ENCODE measurements around the gene CMPK2.

Gene CMPK2

DNA sequence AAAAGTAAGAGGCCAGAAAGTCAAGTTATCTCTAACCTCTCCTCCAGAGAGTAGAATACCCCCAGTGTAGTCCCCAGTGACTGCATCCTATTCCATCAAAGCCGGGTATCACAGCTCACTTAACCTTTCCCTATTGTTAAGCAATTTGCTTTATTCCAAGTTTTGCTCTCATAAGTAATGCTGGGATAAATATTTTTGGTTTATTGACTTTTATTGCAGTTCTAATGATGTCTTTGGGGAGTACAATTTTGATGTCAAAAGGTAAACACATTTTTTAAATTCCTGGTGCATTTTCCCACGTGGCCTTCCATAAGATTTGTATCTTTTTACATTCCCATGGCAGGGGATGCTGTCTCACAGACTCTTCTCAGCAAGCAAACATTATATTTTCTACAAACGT is 43.3 kb downstream of the CMPK2 start:
- no peak for TF ChIP-seq MYC (IDR thresholded peaks at IDR 0.05; ENCODE audit: low read depth, low read length)
- TF ChIP-seq POLR2A (IDR thresholded peaks at IDR 0.05; ENCODE audit: extremely low read depth, insufficient read length), result no peak
- TF ChIP-seq, protein P1, sequence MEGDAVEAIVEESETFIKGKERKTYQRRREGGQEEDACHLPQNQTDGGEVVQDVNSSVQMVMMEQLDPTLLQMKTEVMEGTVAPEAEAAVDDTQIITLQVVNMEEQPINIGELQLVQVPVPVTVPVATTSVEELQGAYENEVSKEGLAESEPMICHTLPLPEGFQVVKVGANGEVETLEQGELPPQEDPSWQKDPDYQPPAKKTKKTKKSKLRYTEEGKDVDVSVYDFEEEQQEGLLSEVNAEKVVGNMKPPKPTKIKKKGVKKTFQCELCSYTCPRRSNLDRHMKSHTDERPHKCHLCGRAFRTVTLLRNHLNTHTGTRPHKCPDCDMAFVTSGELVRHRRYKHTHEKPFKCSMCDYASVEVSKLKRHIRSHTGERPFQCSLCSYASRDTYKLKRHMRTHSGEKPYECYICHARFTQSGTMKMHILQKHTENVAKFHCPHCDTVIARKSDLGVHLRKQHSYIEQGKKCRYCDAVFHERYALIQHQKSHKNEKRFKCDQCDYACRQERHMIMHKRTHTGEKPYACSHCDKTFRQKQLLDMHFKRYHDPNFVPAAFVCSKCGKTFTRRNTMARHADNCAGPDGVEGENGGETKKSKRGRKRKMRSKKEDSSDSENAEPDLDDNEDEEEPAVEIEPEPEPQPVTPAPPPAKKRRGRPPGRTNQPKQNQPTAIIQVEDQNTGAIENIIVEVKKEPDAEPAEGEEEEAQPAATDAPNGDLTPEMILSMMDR (IDR thresholded peaks at IDR 0.05; ENCODE audit: low read depth, low read length), result no peak
- TF ChIP-seq, protein P2, sequence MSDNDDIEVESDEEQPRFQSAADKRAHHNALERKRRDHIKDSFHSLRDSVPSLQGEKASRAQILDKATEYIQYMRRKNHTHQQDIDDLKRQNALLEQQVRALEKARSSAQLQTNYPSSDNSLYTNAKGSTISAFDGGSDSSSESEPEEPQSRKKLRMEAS (IDR thresholded peaks at IDR 0.05; ENCODE audit: low read depth, low read length), result no peak
- no peak for DNase-seq (ENCODE audit: low read depth)
- no peak overlapping the region for H3K4me3 ChIP-seq (ENCODE audit: low read depth, low read length)

DNA sequence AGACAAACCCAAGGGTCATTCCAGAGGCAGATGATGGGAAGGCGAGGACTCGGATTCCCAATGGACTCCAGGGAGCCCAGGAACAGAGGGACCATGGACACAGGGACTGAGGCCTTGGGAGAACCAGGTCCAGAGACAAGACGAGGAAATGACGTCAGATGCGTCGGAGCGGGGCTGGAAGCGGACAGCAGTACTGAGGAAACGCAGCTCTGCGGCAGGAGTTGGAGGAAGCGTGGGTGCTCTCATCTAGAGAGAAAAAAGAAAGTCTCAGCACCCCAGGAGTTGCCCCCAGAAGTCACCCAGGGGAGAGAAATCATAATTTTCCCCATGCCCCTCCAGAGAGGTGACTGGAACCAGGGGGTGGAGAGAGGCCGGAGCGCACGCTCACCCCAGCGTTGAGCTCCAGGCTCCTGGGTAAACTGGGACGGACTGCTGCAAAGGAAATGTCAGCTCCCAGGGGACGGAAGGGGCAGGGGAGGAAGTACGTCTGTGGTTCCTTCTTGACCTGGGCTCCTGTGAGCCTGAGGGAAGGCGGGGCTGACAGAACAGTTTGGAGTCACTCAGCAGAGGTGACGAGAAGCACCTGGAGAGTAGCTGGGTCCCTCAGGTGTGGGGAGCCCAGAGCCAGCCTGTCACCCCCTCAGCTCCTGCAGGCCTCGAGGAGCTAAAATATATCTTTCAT is 44.7 kb downstream of the CMPK2 start:
- TF ChIP-seq, protein P1 (IDR thresholded peaks at IDR 0.05; ENCODE audit: low read depth, low read length), result no peak
- TF ChIP-seq POLR2A (IDR thresholded peaks at IDR 0.05; ENCODE audit: extremely low read depth, insufficient read length), result no peak
- TF ChIP-seq, protein P2 (IDR thresholded peaks at IDR 0.05; ENCODE audit: low read depth, low read length), result no peak
- no peak for TF ChIP-seq MYC (IDR thresholded peaks at IDR 0.05; ENCODE audit: low read depth, low read length)
- no peak overlapping the region for H3K4me3 ChIP-seq (ENCODE audit: low read depth, low read length)
- DNase-seq (ENCODE audit: low read depth), result peak; percentile 15

DNA sequence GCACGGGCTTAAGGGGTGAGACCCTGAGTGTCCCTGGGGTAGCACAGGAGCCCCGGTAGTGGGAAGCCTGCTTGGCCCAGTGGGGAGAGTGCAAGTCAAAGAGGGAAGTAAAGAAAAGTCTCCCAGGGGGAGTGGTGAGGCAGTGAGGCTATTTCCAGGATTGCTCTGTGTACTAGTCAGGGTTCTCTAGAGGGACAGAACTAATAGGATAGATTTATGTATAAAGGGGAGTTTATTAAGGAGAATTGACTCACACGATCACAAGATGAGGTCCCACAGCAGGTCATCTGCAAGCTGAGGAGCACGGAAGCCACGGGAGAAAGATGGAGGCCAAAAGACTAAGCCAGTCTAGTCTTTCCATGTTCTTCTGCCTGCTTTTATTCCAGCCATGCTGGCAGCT is 45.5 kb downstream of the CMPK2 start:
- TF ChIP-seq, protein P1 (IDR thresholded peaks at IDR 0.05; ENCODE audit: low read depth, low read length), result no peak
- no peak for TF ChIP-seq MYC (IDR thresholded peaks at IDR 0.05; ENCODE audit: low read depth, low read length)
- no peak for TF ChIP-seq POLR2A (IDR thresholded peaks at IDR 0.05; ENCODE audit: extremely low read depth, insufficient read length)
- TF ChIP-seq, protein P2 (IDR thresholded peaks at IDR 0.05; ENCODE audit: low read depth, low read length), result no peak
- no peak for DNase-seq (ENCODE audit: low read depth)

DNA sequence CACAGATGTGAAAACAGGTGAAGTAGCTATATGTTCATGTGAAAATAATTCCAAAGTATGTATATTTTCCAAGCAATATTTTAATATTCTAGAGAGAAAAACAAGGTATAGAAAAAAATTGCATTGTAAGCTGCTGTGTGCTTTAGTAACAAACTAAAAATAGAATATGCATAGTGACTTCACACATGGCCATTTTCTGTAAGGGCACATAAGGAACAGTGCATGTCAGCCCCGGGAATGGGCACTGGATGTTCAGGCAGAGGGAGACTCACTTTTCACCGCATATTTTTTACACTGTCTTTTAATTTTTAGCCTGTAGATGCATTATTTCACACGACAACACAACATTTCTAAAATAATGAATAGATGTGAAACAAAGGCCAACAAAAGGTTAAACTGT is 46.0 kb downstream of the CMPK2 start:
- TF ChIP-seq, protein P1 (IDR thresholded peaks at IDR 0.05; ENCODE audit: low read depth, low read length), result no peak
- TF ChIP-seq, protein P2 (IDR thresholded peaks at IDR 0.05; ENCODE audit: low read depth, low read length), result no peak
- TF ChIP-seq MYC (IDR thresholded peaks at IDR 0.05; ENCODE audit: low read depth, low read length), result no peak
- no peak for TF ChIP-seq POLR2A (IDR thresholded peaks at IDR 0.05; ENCODE audit: extremely low read depth, insufficient read length)
- DNase-seq (ENCODE audit: low read depth), result no peak
- no peak overlapping the region for H3K4me3 ChIP-seq (ENCODE audit: low read depth, low read length)

More for the DNA sequence above, 45.5 kb downstream of the CMPK2 start:
- H3K4me3 ChIP-seq (ENCODE audit: low read depth, low read length), result no peak overlapping the region

DNA sequence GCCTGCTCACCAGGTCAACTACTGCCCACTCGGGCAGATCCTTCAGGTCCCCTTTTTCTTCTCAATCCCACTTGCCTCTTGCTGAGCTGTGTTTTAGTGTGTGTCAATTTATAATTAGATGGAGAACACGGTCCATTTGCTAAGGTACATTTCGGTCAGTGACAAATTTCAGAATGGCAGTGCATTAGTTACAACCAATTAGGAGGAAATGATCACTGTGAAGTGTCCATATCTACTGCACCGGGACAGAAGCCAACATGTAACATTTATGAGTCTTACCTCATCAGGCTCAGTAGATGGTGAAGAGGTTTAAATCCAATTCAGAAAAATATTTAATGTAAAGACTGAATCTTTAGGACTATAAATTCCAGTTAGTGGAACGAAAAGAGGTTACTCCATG is 47.7 kb downstream of the CMPK2 start:
- TF ChIP-seq, protein P1 (IDR thresholded peaks at IDR 0.05; ENCODE audit: low read depth, low read length), result no peak
- TF ChIP-seq MYC (IDR thresholded peaks at IDR 0.05; ENCODE audit: low read depth, low read length) (no peak), POLR2A (IDR thresholded peaks at IDR 0.05; ENCODE audit: extremely low read depth, insufficient read length) (no peak)
- TF ChIP-seq, protein P2 (IDR thresholded peaks at IDR 0.05; ENCODE audit: low read depth, low read length), result no peak
- DNase-seq (ENCODE audit: low read depth), result no peak
- no peak overlapping the region for H3K4me3 ChIP-seq (ENCODE audit: low read depth, low read length)

Data from NB4 (cell line).